ENCODE results near the gene GAA.

GAA gene

GRCh38 chr17:80119271-80119791 lies 17.9 kb downstream of the GAA start:
- DNase-seq, result no peak

GRCh38 chr17:80119839-80120238 lies 18.5 kb downstream of the GAA start:
- DNase-seq, result no peak

GRCh38 chr17:80122026-80122575 lies 20.7 kb downstream of the GAA start:
- no peak for DNase-seq

GRCh38 chr17:80122926-80123505 lies 21.6 kb downstream of the GAA start:
- DNase-seq, result no peak

GRCh38 chr17:80123791-80124190 lies 22.4 kb downstream of the GAA start:
- DNase-seq, result no peak

GRCh38 chr17:80124351-80124981 lies 23.1 kb downstream of the GAA start:
- DNase-seq, result no peak

- DNase-seq, result no peak
Observed at GRCh38 chr17:80125656-80126448, 24.5 kb downstream of the GAA start.

GRCh38 chr17:80126449-80126715 lies 25.0 kb downstream of the GAA start:
- no peak for DNase-seq

GRCh38 chr17:80129006-80129565 lies 27.7 kb downstream of the GAA start:
- no peak for DNase-seq

- no peak for DNase-seq
Observed at GRCh38 chr17:80130992-80131391, 29.6 kb downstream of the GAA start.

GRCh38 chr17:80132906-80133625 lies 31.7 kb downstream of the GAA start:
- DNase-seq, result no peak

- DNase-seq, result no peak
Observed at GRCh38 chr17:80133626-80133970, 32.2 kb downstream of the GAA start.

- no peak for DNase-seq
Observed at GRCh38 chr17:80137131-80137530, 35.8 kb downstream of the GAA start.

GRCh38 chr17:80138856-80139426 lies 37.6 kb downstream of the GAA start:
- no peak for DNase-seq

- DNase-seq, result no peak
Observed at GRCh38 chr17:80141463-80142165, 40.2 kb downstream of the GAA start.

- DNase-seq, result no peak
Observed at GRCh38 chr17:80142929-80143328, 41.5 kb downstream of the GAA start.

- no peak for DNase-seq
Observed at GRCh38 chr17:80145076-80146075, 44.0 kb downstream of the GAA start.

GRCh38 chr17:80146121-80147034 lies 45.0 kb downstream of the GAA start:
- no peak for DNase-seq

- DNase-seq, result peak; percentile 99
Observed at GRCh38 chr17:80147035-80147822, 45.8 kb downstream of the GAA start, which contains the start of gene EIF4A3. EIF4A3 (minus strand) TSS chr17:80147128; CDS start chr17:80146961, 167 bp downstream.

Measured in amniotic stem cell (primary cell).